Astrocyte (in vitro differentiated cells and primary cell): ENCODE measurements around the gene OR8B8. TPM values are rescaled to one million over a fixed set of nuclear protein-coding genes. Genes with fewer than 3 reads are reported as not detected.
"Not testable (repeated sequence)": the region's sequence is repeated elsewhere in the genome, so short reads cannot be mapped to it uniquely, and the experiment has no call there.

ENCODE experiments used
- DNase-seq: peaks from one replicate; pipeline ENCODE4 v3.0.0-alpha.2; 2010; ENCODE audit warnings: low read depth
- FAIRE-seq: peaks from 2 replicates; lab custom pipeline; 2011; peaks lifted over from hg19 to GRCh38; lab: Jason Lieb, UNC
- H2AFZ ChIP-seq: 2 replicates; pipeline ENCODE4 v1.6.0; 2012; ENCODE audit warnings: low read depth, low read length, inconsistent platforms
- H3K27ac ChIP-seq: 2 replicates; pipeline ENCODE4 v1.5.1; 2011; ENCODE audit warnings: low read depth, low read length, inconsistent platforms
- H3K27me3 ChIP-seq: 2 replicates; pipeline ENCODE4 v1.6.0; 2011; ENCODE audit warnings: low read length, inconsistent platforms; ENCODE audit not compliant: insufficient read depth
- H3K36me3 ChIP-seq: 2 replicates; pipeline ENCODE4 v1.5.1; 2011; ENCODE audit warnings: low read length, inconsistent platforms; ENCODE audit not compliant: insufficient read depth
- H3K4me1 ChIP-seq: 2 replicates; pipeline ENCODE4 v1.5.1; 2011; ENCODE audit warnings: low read length, inconsistent platforms; ENCODE audit not compliant: insufficient read depth
- H3K4me2 ChIP-seq: 2 replicates; pipeline ENCODE4 v1.6.0; 2012; ENCODE audit warnings: low read length, inconsistent platforms
- H3K4me3 ChIP-seq: 2 replicates; pipeline ENCODE4 v1.5.1; 2011; ENCODE audit warnings: low read depth, mild to moderate bottlenecking, low read length, inconsistent platforms; ENCODE audit not compliant: insufficient read depth
- H3K79me2 ChIP-seq: 2 replicates; pipeline ENCODE4 v1.6.0; 2012; ENCODE audit warnings: mild to moderate bottlenecking, low read length, inconsistent platforms; ENCODE audit not compliant: insufficient read depth
- H3K9ac ChIP-seq: 2 replicates; pipeline ENCODE4 v1.6.0; 2012; ENCODE audit warnings: mild to moderate bottlenecking, low read length, inconsistent platforms
- H3K9me3 ChIP-seq: 2 replicates; pipeline ENCODE4 v1.5.1; 2012; ENCODE audit warnings: low read depth, mild to moderate bottlenecking, low read length, inconsistent platforms; ENCODE audit not compliant: insufficient read depth
- H4K20me1 ChIP-seq: 2 replicates; pipeline ENCODE4 v1.6.0; 2012; ENCODE audit warnings: low read length, inconsistent platforms; ENCODE audit not compliant: insufficient read depth
- H3K27ac Mint-ChIP-seq: one replicate; pipeline ENCODE4 v1.8.0; 2021; ENCODE audit warnings: mild to moderate bottlenecking, mixed read lengths; ENCODE audit not compliant: unreplicated experiment
- H3K27me3 Mint-ChIP-seq: one replicate; pipeline ENCODE4 v1.8.0; 2021; ENCODE audit warnings: low read depth, mixed read lengths; ENCODE audit not compliant: unreplicated experiment
- H3K36me3 Mint-ChIP-seq: one replicate; pipeline ENCODE4 v1.8.0; 2021; ENCODE audit warnings: low read depth, mixed read lengths; ENCODE audit not compliant: unreplicated experiment
- H3K4me1 Mint-ChIP-seq: one replicate; pipeline ENCODE4 v1.8.0; 2021; ENCODE audit warnings: low read depth, mixed read lengths; ENCODE audit not compliant: unreplicated experiment
- H3K4me3 Mint-ChIP-seq: one replicate; pipeline ENCODE4 v1.8.0; 2021; ENCODE audit warnings: mild to moderate bottlenecking, moderate library complexity, mixed read lengths; ENCODE audit not compliant: unreplicated experiment
- H3K9me3 Mint-ChIP-seq: one replicate; pipeline ENCODE4 v1.8.0; 2021; ENCODE audit warnings: mild to moderate bottlenecking, mixed read lengths; ENCODE audit not compliant: unreplicated experiment
- CTCF ChIP-seq: IDR thresholded peaks from 2 replicates; pipeline ENCODE4 v1.5.1; 2011; ENCODE audit warnings: low read depth, mild to moderate bottlenecking, inconsistent platforms, low read length, moderate library complexity; ENCODE audit not compliant: insufficient read depth
- EZH2 ChIP-seq: IDR thresholded peaks from 2 replicates; pipeline ENCODE4 v1.6.1; 2012; ENCODE audit warnings: mild to moderate bottlenecking, low read length, inconsistent platforms; ENCODE audit not compliant: insufficient read depth
- total RNA-seq: library from RNA; stranded (reverse); gene quantifications from 2 replicates; pipeline ENCODE4 v1.2.1, GENCODE V29; 2021

The OR8B8 gene
- total RNA-seq, 1 donor from 2014 or later, result not detected

GRCh38 chr11:124402326-124402922, 43.1 kb downstream of the OR8B8 start:
- H3K4me2 ChIP-seq, result no peak overlapping the region
- FAIRE-seq (peak; percentile 39), DNase-seq (peak; percentile 65)

DNA sequence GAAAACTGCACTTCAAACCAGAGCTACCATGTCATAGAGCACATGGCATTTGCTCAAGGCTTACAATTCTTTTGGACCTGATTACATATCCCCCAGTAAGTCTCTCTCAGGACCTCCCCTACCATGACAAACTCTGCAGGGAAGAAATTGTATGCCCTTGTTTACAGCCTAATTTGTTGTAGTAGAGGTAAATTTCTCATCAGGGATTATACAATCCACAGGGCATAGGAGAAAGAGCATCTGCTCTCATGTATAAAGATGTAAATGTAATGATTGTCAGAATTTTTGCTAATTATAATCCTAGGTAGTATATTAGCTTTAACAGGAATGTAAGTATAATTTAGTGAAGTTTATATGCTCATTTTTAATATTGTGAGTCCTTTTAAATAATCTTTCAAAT, 46.6 kb downstream of the OR8B8 start, which contains the start of gene OR8B3:
TSS of gene OR8B3 (minus strand) at position 101 of the 400 bp plus-strand sequence. CDS start 1,673 bp downstream, outside the sequence.
- H3K4me3 ChIP-seq, result no peak within 1 kb of the TSS
- no peaks in the 10 kb centered on the region for H3K36me3 ChIP-seq
- H3K4me1 Mint-ChIP-seq, result no peaks in the 10 kb centered on the region
- no peak within 1 kb of the TSS for H3K27ac ChIP-seq
- H2AFZ ChIP-seq, result no peak within 1 kb of the TSS
- H3K79me2 ChIP-seq, result no peaks in the 10 kb centered on the region
- H3K4me3 Mint-ChIP-seq, result no peak within 1 kb of the TSS
- no peaks in the 10 kb centered on the region for H3K4me1 ChIP-seq
- no peaks in the 10 kb centered on the region for H3K27me3 ChIP-seq
- H4K20me1 ChIP-seq, result no peaks in the 10 kb centered on the region
- no peaks in the 10 kb centered on the region for H3K9me3 Mint-ChIP-seq
- H3K36me3 Mint-ChIP-seq, result no peaks in the 10 kb centered on the region
- no peaks in the 10 kb centered on the region for H3K27me3 Mint-ChIP-seq
- H3K9ac ChIP-seq, result no peak within 1 kb of the TSS
- no peak within 1 kb of the TSS for H3K4me2 ChIP-seq
- H3K9me3 ChIP-seq, result no peaks in the 10 kb centered on the region
- TF ChIP-seq CTCF (no peak), EZH2 (no peak)
- H3K27ac Mint-ChIP-seq, result no peak within 1 kb of the TSS
- FAIRE-seq, result no peak
- no peak for DNase-seq

More at GRCh38 chr11:124402326-124402922, 43.1 kb downstream of the OR8B8 start:
- H4K20me1 ChIP-seq, result no peaks in the 10 kb centered on the region
- Mint-ChIP-seq H3K36me3 (no peaks in the 10 kb centered on the region), H3K4me3 (no peak overlapping the region), H3K27ac (peak overlapping the region; percentile 67), H3K27me3 (no peaks in the 10 kb centered on the region), H3K4me1 (no peaks in the 10 kb centered on the region), H3K9me3 (no peaks in the 10 kb centered on the region)
- peak; percentile 96 for TF ChIP-seq CTCF
- TF ChIP-seq EZH2, result no peak
- H3K9ac ChIP-seq, result no peak overlapping the region
- no peak overlapping the region for H2AFZ ChIP-seq
- H3K9me3 ChIP-seq, result no peaks in the 10 kb centered on the region
- no peaks in the 10 kb centered on the region for H3K36me3 ChIP-seq
- no peak overlapping the region for H3K27ac ChIP-seq
- no peaks in the 10 kb centered on the region for H3K27me3 ChIP-seq
- H3K4me3 ChIP-seq, result no peak overlapping the region
- no peaks in the 10 kb centered on the region for H3K4me1 ChIP-seq
- no peaks in the 10 kb centered on the region for H3K79me2 ChIP-seq

DNA sequence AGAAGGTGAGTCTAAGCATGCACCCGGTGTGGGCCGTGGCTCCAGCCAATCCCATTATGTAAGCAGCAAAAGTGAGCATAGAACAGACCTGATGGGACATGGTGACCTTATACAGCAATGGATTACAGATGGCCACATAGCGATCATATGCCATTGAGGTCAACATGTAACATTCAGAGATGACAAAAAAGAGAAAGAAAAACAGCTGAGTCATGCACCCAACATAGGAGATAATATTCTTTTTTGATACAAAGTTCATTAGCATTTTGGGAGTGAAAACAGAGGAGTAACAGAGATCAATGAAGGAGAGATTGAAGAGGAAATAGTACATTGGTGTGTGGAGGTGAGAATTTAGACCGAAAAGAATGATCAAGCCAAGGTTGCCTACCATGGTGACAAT, 48.6 kb downstream of the OR8B8 start:
- FAIRE-seq, result peak; percentile 58
- H3K27me3 ChIP-seq, H2AFZ ChIP-seq, H3K4me3 ChIP-seq, H3K9ac ChIP-seq, DNase-seq, H3K36me3 Mint-ChIP-seq, H3K27ac ChIP-seq, H3K27ac Mint-ChIP-seq, H3K4me1 Mint-ChIP-seq, H3K4me3 Mint-ChIP-seq, H3K9me3 Mint-ChIP-seq, H3K4me2 ChIP-seq, H3K27me3 Mint-ChIP-seq, H3K79me2 ChIP-seq, H3K9me3 ChIP-seq, H3K4me1 ChIP-seq, H4K20me1 ChIP-seq, H3K36me3 ChIP-seq: not testable (repeated sequence)
